Left ventricle myocardium inferior (tissue), 1 donor: Measurements from ENCODE around the gene ADAMTS16. TPM values are rescaled to one million over a fixed set of nuclear protein-coding genes. Genes with fewer than 3 reads are reported as not detected.

Source experiments
- DNase-seq: peaks from one replicate; pipeline ENCODE4 v3.0.0-alpha.2; 2020
- H3K27ac ChIP-seq: fragments of 200-600 bp; replicated peaks from 2 replicates; pipeline ENCODE4 v1.8.0; 2021
- H3K27me3 ChIP-seq: fragments of 200-600 bp; 2 replicates; pipeline ENCODE4 v1.8.0; 2021; ENCODE audit warnings: low read depth
- H3K36me3 ChIP-seq: fragments of 200-600 bp; 2 replicates; pipeline ENCODE4 v1.8.0; 2021
- H3K4me1 ChIP-seq: fragments of 200-600 bp; 2 replicates; pipeline ENCODE4 v1.8.0; 2021
- H3K4me3 ChIP-seq: fragments of 200-600 bp; 2 replicates; pipeline ENCODE4 v1.8.0; 2021; ENCODE audit warnings: mild to moderate bottlenecking, moderate library complexity
- H3K9me3 ChIP-seq: fragments of 200-600 bp; replicated peaks from 2 replicates; pipeline ENCODE4 v1.8.0; 2021
- CTCF ChIP-seq: fragments of 200-600 bp; IDR thresholded peaks from 2 replicates; pipeline ENCODE4 v1.8.0; 2021; ENCODE audit warnings: antibody characterized with exemption, mild to moderate bottlenecking, borderline replicate concordance
- intact Hi-C: fragments of 100-400 bp; cut with micrococcal nuclease; formaldehyde crosslinking; loops from one replicate; pipeline ENCODE4 v1.11.0; 2022
- total RNA-seq: library from RNA; stranded (reverse); fragmentation: NEBNext Ultra II Directional; extraction: Animal tissue kit (Norgen Biotek cat#: 25700); gene quantifications from one replicate; pipeline ENCODE4 v1.2.1, GENCODE V29; 2021
- donor health status: DM: no; HTN: yes; CAD: no; lungs with severe emphysema.

Gene ADAMTS16
- total RNA-seq, 1 donor from 2014 or later = not detected

DNA sequence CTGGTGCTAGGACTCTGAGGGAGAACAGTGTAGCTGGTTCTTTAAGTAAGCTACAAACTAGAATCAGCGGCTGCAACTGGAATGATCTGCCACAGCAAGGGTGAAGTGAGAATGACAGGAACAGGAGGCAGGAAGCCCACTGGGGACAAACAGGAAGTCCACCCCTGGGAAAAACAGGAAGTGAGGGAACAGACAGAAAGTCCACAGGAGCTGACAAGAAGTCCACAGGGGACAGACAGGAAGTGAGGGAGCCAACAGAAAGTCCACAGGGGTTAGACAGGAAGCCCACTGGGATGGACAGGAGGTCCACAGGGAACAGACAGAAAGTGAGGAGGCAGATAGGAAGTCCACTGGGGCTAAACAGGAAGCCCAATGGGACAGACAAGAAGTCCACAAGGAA, 15.5 kb downstream of the ADAMTS16 start:
- Histone ChIP-seq H3K4me3 (no peak overlapping the region), H3K36me3 (no peaks in the 10 kb centered on the region), H3K27me3 (no peaks in the 10 kb centered on the region), H3K27ac (no peak overlapping the region), H3K4me1 (peaks cover 6% of the 10 kb centered on the region), H3K9me3 (peaks cover 12% of the 10 kb centered on the region)
- DNase-seq = no peak
- intact Hi-C loops = no loop called here
- TF ChIP-seq CTCF = no peak

- Histone ChIP-seq H3K27ac (no peak overlapping the region), H3K36me3 (no peaks in the 10 kb centered on the region), H3K9me3 (peaks cover 12% of the 10 kb centered on the region), H3K4me3 (no peak overlapping the region), H3K4me1 (peaks cover 6% of the 10 kb centered on the region), H3K27me3 (no peaks in the 10 kb centered on the region)
- no peak for DNase-seq
- intact Hi-C loops = no loop called here
- TF ChIP-seq CTCF = no peak
These were observed 16.4 kb downstream of the ADAMTS16 start for GRCh38 chr5:5156471-5157082.

GRCh38 chr5:5158472-5158895, 18.4 kb downstream of the ADAMTS16 start:
- peaks cover 12% of the 10 kb centered on the region for H3K9me3 ChIP-seq
- no peak for TF ChIP-seq CTCF
- no peak overlapping the region for H3K27ac ChIP-seq
- H3K36me3 ChIP-seq = no peaks in the 10 kb centered on the region
- no peak overlapping the region for H3K4me3 ChIP-seq
- no peaks in the 10 kb centered on the region for H3K27me3 ChIP-seq
- peaks cover 6% of the 10 kb centered on the region for H3K4me1 ChIP-seq
- DNase-seq = no peak
- intact Hi-C loops = no loop called here

DNA sequence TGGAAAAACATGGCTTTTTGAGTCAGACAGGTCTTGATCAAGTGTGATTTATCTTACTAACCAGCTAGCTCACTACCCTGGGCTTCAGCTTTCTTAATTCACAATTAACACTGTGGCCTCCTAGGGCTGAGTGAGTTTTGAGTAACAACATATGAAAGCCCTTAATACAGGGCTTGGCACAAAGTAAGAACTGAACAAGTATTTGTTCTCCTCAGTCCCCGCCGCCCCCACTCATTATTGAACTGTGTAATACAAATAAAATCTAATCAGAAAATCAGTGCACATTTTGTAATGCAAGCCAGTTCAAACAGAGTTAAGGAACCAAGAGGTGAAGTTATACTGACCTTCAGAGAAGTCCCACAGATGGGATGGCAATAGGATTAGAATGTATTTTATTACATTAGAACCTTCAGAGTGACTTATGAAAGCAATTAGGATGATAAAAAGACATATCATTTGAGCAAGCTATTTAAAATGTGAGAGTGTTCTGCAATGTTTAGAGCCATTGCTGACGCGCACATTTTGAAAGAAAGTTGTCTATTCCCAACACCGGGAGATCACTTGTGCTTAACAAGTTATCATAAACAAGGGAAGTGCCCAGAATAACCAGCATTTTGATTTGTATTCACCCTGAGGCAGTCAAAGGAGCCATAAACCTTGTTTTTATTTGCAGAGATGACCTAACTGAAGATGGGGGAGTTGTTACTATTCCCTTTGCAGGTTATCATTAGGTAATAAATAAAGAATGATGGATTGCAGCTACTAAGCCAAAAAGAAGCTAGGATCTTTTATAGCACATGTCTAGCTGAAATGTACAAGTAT, 19.4 kb downstream of the ADAMTS16 start:
- H3K27ac ChIP-seq = no peak overlapping the region
- no peaks in the 10 kb centered on the region for H3K36me3 ChIP-seq
- intact Hi-C loops = no loop called here
- DNase-seq = no peak
- no peak for TF ChIP-seq CTCF
- H3K9me3 ChIP-seq = peaks cover 12% of the 10 kb centered on the region
- no peaks in the 10 kb centered on the region for H3K27me3 ChIP-seq
- H3K4me3 ChIP-seq = no peak overlapping the region
- peaks cover 6% of the 10 kb centered on the region for H3K4me1 ChIP-seq

DNA sequence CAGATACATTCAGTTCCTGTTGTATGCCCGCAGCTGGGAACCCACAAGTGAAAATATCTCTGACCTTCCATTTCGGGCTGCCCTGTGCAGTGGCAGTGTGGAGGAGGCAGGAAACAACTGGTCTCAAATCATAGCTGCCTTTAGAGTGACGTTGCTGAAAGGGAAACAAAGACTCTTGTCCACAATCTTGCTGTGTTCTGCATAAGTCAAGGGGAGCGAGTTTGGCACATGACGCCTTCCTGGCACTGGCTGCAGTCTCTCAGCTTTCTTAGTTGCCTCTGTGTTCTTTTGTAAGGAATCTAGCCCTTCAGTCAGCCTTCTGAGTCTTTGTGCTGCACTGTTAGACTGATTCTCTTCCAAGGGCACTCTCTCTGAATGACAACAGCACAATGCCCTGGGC, 24.0 kb downstream of the ADAMTS16 start:
- no peak for DNase-seq
- no peaks in the 10 kb centered on the region for H3K27me3 ChIP-seq
- no peaks in the 10 kb centered on the region for H3K36me3 ChIP-seq
- H3K4me1 ChIP-seq = no peaks in the 10 kb centered on the region
- TF ChIP-seq CTCF = no peak
- no peak overlapping the region for H3K4me3 ChIP-seq
- no peaks in the 10 kb centered on the region for H3K9me3 ChIP-seq
- no peak overlapping the region for H3K27ac ChIP-seq
- intact Hi-C loops = no loop called here
